Fibroblast of skin of right quadriceps (primary cell): ENCODE measurements around the gene IL1A.

Experiments used
- DNase-seq: peaks from one replicate; pipeline ENCODE4 v3.0.0-alpha.2; 2013

IL1A gene

GRCh38 chr2:112817082-112817689, 32.9 kb upstream of the IL1A start:
- no peak for DNase-seq

GRCh38 chr2:112814278-112814677, 30.0 kb upstream of the IL1A start:
- peak; percentile 52 for DNase-seq

- no peak for DNase-seq
These were observed 29.1 kb upstream of the IL1A start for GRCh38 chr2:112813280-112813966.

- DNase-seq: peak; percentile 93
These were observed 28.3 kb upstream of the IL1A start for GRCh38 chr2:112812318-112813267.

- DNase-seq: peak; percentile 92
These were observed 27.6 kb upstream of the IL1A start for GRCh38 chr2:112811841-112812306.

- no peak for DNase-seq
These were observed 27.1 kb upstream of the IL1A start for GRCh38 chr2:112811276-112811831.

GRCh38 chr2:112809112-112809511, 24.8 kb upstream of the IL1A start:
- DNase-seq: no peak

- no peak for DNase-seq
These were observed 23.0 kb upstream of the IL1A start for GRCh38 chr2:112807233-112807807.

- no peak for DNase-seq
These were observed 21.2 kb upstream of the IL1A start for GRCh38 chr2:112805542-112805941.

- peak; percentile 89 for DNase-seq
These were observed 19.6 kb upstream of the IL1A start for GRCh38 chr2:112803691-112804521.

GRCh38 chr2:112800881-112801583, 16.7 kb upstream of the IL1A start:
- no peak for DNase-seq

GRCh38 chr2:112798979-112799975, 15.0 kb upstream of the IL1A start:
- DNase-seq: no peak

GRCh38 chr2:112796486-112796885, 12.2 kb upstream of the IL1A start:
- DNase-seq: no peak

GRCh38 chr2:112795774-112796173, 11.5 kb upstream of the IL1A start:
- DNase-seq: no peak

GRCh38 chr2:112794841-112795240, 10.5 kb upstream of the IL1A start:
- no peak for DNase-seq

GRCh38 chr2:112794131-112794733, 9.9 kb upstream of the IL1A start:
- peak; percentile 85 for DNase-seq

- DNase-seq: peak; percentile 20
These were observed 9.2 kb upstream of the IL1A start for GRCh38 chr2:112793449-112793978.

- DNase-seq: no peak
These were observed 8.1 kb upstream of the IL1A start for GRCh38 chr2:112792419-112792818.

- DNase-seq: no peak
These were observed 7.5 kb upstream of the IL1A start for GRCh38 chr2:112791693-112792230.
